Endodermal cell (in vitro differentiated cells): ENCODE results near the gene KPNA3. TPM values are rescaled to one million over a fixed set of nuclear protein-coding genes. Genes with fewer than 3 reads are reported as not detected.

Source experiments
- DNase-seq: peaks from one replicate; pipeline ENCODE4 v3.0.0-alpha.2; 2017
- H3K27ac ChIP-seq: 2 replicates; pipeline ENCODE4 v1.5.1; 2013; ENCODE audit warnings: mild to moderate bottlenecking, low read depth, low read length, moderate library complexity
- H3K27me3 ChIP-seq: 2 replicates; pipeline ENCODE4 v1.6.1; 2013; ENCODE audit warnings: mild to moderate bottlenecking, low read length, moderate library complexity; ENCODE audit not compliant: insufficient read depth, control insufficient read depth, poor library complexity, severe bottlenecking
- H3K36me3 ChIP-seq: 2 replicates; pipeline ENCODE4 v1.7.0; 2013; ENCODE audit warnings: mild to moderate bottlenecking, low read length, moderate library complexity; ENCODE audit not compliant: control insufficient read depth, insufficient read depth
- H3K4me1 ChIP-seq: one replicate; pipeline ENCODE4 v1.7.0; 2013; ENCODE audit warnings: low read length; ENCODE audit not compliant: control insufficient read depth, insufficient read depth
- H3K4me3 ChIP-seq: 2 replicates; pipeline ENCODE4 v1.5.1; 2013; ENCODE audit warnings: mild to moderate bottlenecking, low read length, moderate library complexity
- H3K9ac ChIP-seq: 2 replicates; pipeline ENCODE4 v1.6.1; 2013; ENCODE audit warnings: mild to moderate bottlenecking, low read length, moderate library complexity; ENCODE audit not compliant: poor library complexity, severe bottlenecking; ENCODE audit errors: extremely low read depth
- H3K9me3 ChIP-seq: 2 replicates; pipeline ENCODE4 v1.6.1; 2013; ENCODE audit warnings: mild to moderate bottlenecking, low read length, moderate library complexity; ENCODE audit not compliant: control insufficient read depth
- H3K27ac Mint-ChIP-seq: 2 replicates; pipeline ENCODE4 v1.8.0; 2020; ENCODE audit warnings: mixed read lengths
- H3K27me3 Mint-ChIP-seq: 2 replicates; pipeline ENCODE4 v1.8.0; 2021; ENCODE audit warnings: mild to moderate bottlenecking, mixed read lengths; ENCODE audit not compliant: insufficient read depth
- H3K36me3 Mint-ChIP-seq: 2 replicates; pipeline ENCODE4 v1.8.0; 2020; ENCODE audit warnings: low read depth, mixed read lengths
- H3K4me1 Mint-ChIP-seq: 2 replicates; pipeline ENCODE4 v1.8.0; 2020; ENCODE audit warnings: mixed read lengths
- H3K4me3 Mint-ChIP-seq: 2 replicates; pipeline ENCODE4 v1.8.0; 2020; ENCODE audit warnings: mild to moderate bottlenecking, moderate library complexity, mixed read lengths
- H3K9me3 Mint-ChIP-seq: 2 replicates; pipeline ENCODE4 v1.8.0; 2020; ENCODE audit warnings: mild to moderate bottlenecking, mixed read lengths
- CTCF ChIP-seq: fragments of 200-600 bp; sonication (generic); conservative IDR thresholded peaks from 2 replicates; pipeline ENCODE4 v1.5.0; 2021; ENCODE audit warnings: antibody characterized with exemption, mild to moderate bottlenecking
- WGBS, 2 experiments: methylation state at CpG; one replicate each; pipeline versions ENCODE4 v1.1.5 to v1.1.7; 2013; ENCODE audit warnings: missing lambda C conversion rate in 2 of 2, mixed read lengths in 1 of 2; ENCODE audit not compliant: insufficient coverage in 1 of 2, insufficient read length in 1 of 2; 5-methylcytosine and 5-hydroxymethylcytosine counted together
- long read RNA-seq, 4 experiments: library from polyadenylated mRNA in 2 of 4; library from RNA in 1 of 4; library from capped mRNA in 1 of 4; stranded (forward) in 3 of 4; unstranded in 1 of 4; transcript quantifications; one replicate each; pipeline ENCODE4 v2.0.0, GENCODE V29; 2020 to 2021; ENCODE audit warnings: inconsistent platforms in 1 of 4
- polyA plus RNA-seq, 2 experiments: library from polyadenylated mRNA; stranded (reverse); fragments of 50-300 nt; gene quantifications; one replicate each; pipeline ENCODE4 v1.2.3, GENCODE V29; 2013
- total RNA-seq, 2 donors: library from RNA; stranded (reverse); fragmentation: NEBNext Ultra II Directional in 1 of 2; extraction: Animal tissue kit (Norgen Biotek cat#: 25700) in 1 of 2; gene quantifications; 2 replicates in 1 of 2; 3 replicates in 1 of 2; pipeline ENCODE4 v1.2.1, GENCODE V29; 2021

The KPNA3 gene
- total RNA-seq: 10 to 100 TPM; 59.0 to 64.2 TPM
- 55.9 TPM for polyA plus RNA-seq (2013, experiment 1 of 2)
- 58.9 TPM for polyA plus RNA-seq (2013, experiment 2 of 2)
- long read RNA-seq, experiment 1, full-length matches to known transcripts: 5 of 43 reads
- long read RNA-seq, experiment 1, partial matches to known transcripts: 8 of 43 reads
- long read RNA-seq, experiment 1, other reads (novel, unspliced or antisense): 30 of 43 reads
- long read RNA-seq, experiment 2, full-length matches to known transcripts: 95 of 134 reads
- long read RNA-seq, experiment 2, partial matches to known transcripts: 19 of 134 reads
- long read RNA-seq, experiment 2, other reads (novel, unspliced or antisense): 20 of 134 reads
- long read RNA-seq, experiment 3, full-length matches to known transcripts: 316 of 335 reads
- long read RNA-seq, experiment 3, partial matches to known transcripts: 6 of 335 reads
- long read RNA-seq, experiment 3, other reads (novel, unspliced or antisense): 13 of 335 reads
- long read RNA-seq, experiment 4, full-length matches to known transcripts: 38 of 56 reads
- long read RNA-seq, experiment 4, partial matches to known transcripts: 9 of 56 reads
- long read RNA-seq, experiment 4, other reads (novel, unspliced or antisense): 9 of 56 reads

GRCh38 chr13:49792550-49793324, at the start of gene KPNA3:
Gene KPNA3 (minus strand): TSS chr13:49792682. CDS start chr13:49792506, 176 bp downstream.
- Histone ChIP-seq H3K36me3 (no peaks in the 10 kb centered on the region), H3K4me3 (peak within 1 kb of the TSS; percentile 98), H3K27me3 (no peaks in the 10 kb centered on the region), H3K4me1 (no peaks in the 10 kb centered on the region), H3K9me3 (no peaks in the 10 kb centered on the region), H3K9ac (peak within 1 kb of the TSS; percentile 59), H3K27ac (peak within 1 kb of the TSS; percentile 98)
- Mint-ChIP-seq H3K36me3 (peaks cover 13% of the 10 kb centered on the region), H3K27ac (peak within 1 kb of the TSS; percentile 99), H3K4me3 (peak within 1 kb of the TSS; percentile 93), H3K27me3 (peaks cover 7% of the 10 kb centered on the region), H3K4me1 (peaks cover 26% of the 10 kb centered on the region), H3K9me3 (no peaks in the 10 kb centered on the region)
- DNase-seq: peak; percentile 97
- peak; percentile 32 for TF ChIP-seq CTCF
- 0 to 2% methylated on average over 18 to 65 of the region's 71 CpGs for WGBS, 2 experiments

- Mint-ChIP-seq H3K36me3 (no peaks in the 10 kb centered on the region), H3K4me1 (peaks cover 20% of the 10 kb centered on the region), H3K9me3 (peaks cover 6% of the 10 kb centered on the region), H3K4me3 (no peak overlapping the region), H3K27me3 (peaks cover 9% of the 10 kb centered on the region), H3K27ac (no peak overlapping the region)
- no peaks in the 10 kb centered on the region for H3K36me3 ChIP-seq
- 58 to 63% methylated on average over 2 of the region's 2 CpGs for WGBS, 2 experiments
- no peak overlapping the region for H3K9ac ChIP-seq
- H3K4me1 ChIP-seq: peaks cover 8% of the 10 kb centered on the region
- TF ChIP-seq CTCF: no peak
- H3K4me3 ChIP-seq: no peak overlapping the region
- H3K27ac ChIP-seq: no peak overlapping the region
- DNase-seq: no peak
- no peaks in the 10 kb centered on the region for H3K27me3 ChIP-seq
- H3K9me3 ChIP-seq: peaks cover 9% of the 10 kb centered on the region
These were observed 49.5 kb upstream of the KPNA3 start for GRCh38 chr13:49841964-49842363.

GRCh38 chr13:49840675-49841074, 48.2 kb upstream of the KPNA3 start:
- H3K4me1 ChIP-seq: peaks cover 14% of the 10 kb centered on the region
- H3K9me3 ChIP-seq: peaks cover 9% of the 10 kb centered on the region
- 94% methylated on average over 3 of the region's 3 CpGs for WGBS, 2 experiments
- no peaks in the 10 kb centered on the region for H3K36me3 ChIP-seq
- no peak for TF ChIP-seq CTCF
- Mint-ChIP-seq H3K4me1 (peaks cover 27% of the 10 kb centered on the region), H3K4me3 (no peak overlapping the region), H3K9me3 (peaks cover 3% of the 10 kb centered on the region), H3K27ac (no peak overlapping the region), H3K27me3 (peaks cover 6% of the 10 kb centered on the region), H3K36me3 (no peaks in the 10 kb centered on the region)
- no peak for DNase-seq
- H3K9ac ChIP-seq: no peak overlapping the region
- no peak overlapping the region for H3K27ac ChIP-seq
- H3K27me3 ChIP-seq: no peaks in the 10 kb centered on the region
- no peak overlapping the region for H3K4me3 ChIP-seq
